GM19463 (cell line): Measurements from ENCODE around the gene ZSCAN5C.
"Not testable (repeated sequence)": the region's sequence is repeated elsewhere in the genome, so short reads cannot be mapped to it uniquely, and the experiment has no call there.

ENCODE experiments used
- ATAC-seq: cut with Tn5 transposase; IDR thresholded peaks from one replicate; pipeline ENCODE4 v1.9.1; 2021; ENCODE audit warnings: mild to moderate bottlenecking, moderate library complexity; ENCODE audit not compliant: unreplicated experiment

Gene ZSCAN5C

GRCh38 chr19:56201973-56202372 is at the start of gene ZSCAN5C:
TSS of gene ZSCAN5C (plus strand) at chr19:56202273. CDS start at chr19:56205914, 3,641 bp downstream.
- no peak for ATAC-seq

GRCh38 chr19:56152644-56153043 is 49.4 kb upstream of the ZSCAN5C start:
- no peak for ATAC-seq

GRCh38 chr19:56153507-56153906 is 48.6 kb upstream of the ZSCAN5C start:
- ATAC-seq = no peak

- no peak for ATAC-seq
Observed at GRCh38 chr19:56155124-56155687, 46.9 kb upstream of the ZSCAN5C start.

GRCh38 chr19:56156768-56157167 is 45.3 kb upstream of the ZSCAN5C start:
- ATAC-seq = no peak

GRCh38 chr19:56158170-56158757 is 43.8 kb upstream of the ZSCAN5C start:
- no peak for ATAC-seq

GRCh38 chr19:56159009-56159559 is 43.0 kb upstream of the ZSCAN5C start:
- no peak for ATAC-seq

GRCh38 chr19:56159622-56160271 is 42.3 kb upstream of the ZSCAN5C start:
- ATAC-seq = no peak

- no peak for ATAC-seq
Observed at GRCh38 chr19:56161534-56161933, 40.5 kb upstream of the ZSCAN5C start.

GRCh38 chr19:56162258-56162657 is 39.8 kb upstream of the ZSCAN5C start:
- no peak for ATAC-seq

- no peak for ATAC-seq
Observed at GRCh38 chr19:56163097-56163496, 39.0 kb upstream of the ZSCAN5C start.

- no peak for ATAC-seq
Observed at GRCh38 chr19:56167064-56167578, 35.0 kb upstream of the ZSCAN5C start.

GRCh38 chr19:56170261-56170660 is 31.8 kb upstream of the ZSCAN5C start:
- ATAC-seq = no peak

GRCh38 chr19:56174086-56174485 is 28.0 kb upstream of the ZSCAN5C start:
- no peak for ATAC-seq

GRCh38 chr19:56174550-56174949 is 27.5 kb upstream of the ZSCAN5C start:
- ATAC-seq = no peak

- not testable (repeated sequence) for ATAC-seq
Observed at GRCh38 chr19:56175861-56176307, 26.2 kb upstream of the ZSCAN5C start, which contains the start of gene GALP. TSS of gene GALP (plus strand) at chr19:56176008. CDS start at chr19:56177109, 1,101 bp downstream.

- ATAC-seq = not testable (repeated sequence)
Observed at GRCh38 chr19:56176310-56176709, 25.8 kb upstream of the ZSCAN5C start.

- ATAC-seq = no peak
Observed at GRCh38 chr19:56176881-56177280, 25.2 kb upstream of the ZSCAN5C start.

GRCh38 chr19:56177564-56178243 is 24.4 kb upstream of the ZSCAN5C start:
- ATAC-seq = no peak

GRCh38 chr19:56189785-56190184 is 12.3 kb upstream of the ZSCAN5C start:
- no peak for ATAC-seq

GRCh38 chr19:56191115-56191514 is 11.0 kb upstream of the ZSCAN5C start:
- no peak for ATAC-seq
